Measurements from ENCODE around the gene TSPYL1.

DNA sequence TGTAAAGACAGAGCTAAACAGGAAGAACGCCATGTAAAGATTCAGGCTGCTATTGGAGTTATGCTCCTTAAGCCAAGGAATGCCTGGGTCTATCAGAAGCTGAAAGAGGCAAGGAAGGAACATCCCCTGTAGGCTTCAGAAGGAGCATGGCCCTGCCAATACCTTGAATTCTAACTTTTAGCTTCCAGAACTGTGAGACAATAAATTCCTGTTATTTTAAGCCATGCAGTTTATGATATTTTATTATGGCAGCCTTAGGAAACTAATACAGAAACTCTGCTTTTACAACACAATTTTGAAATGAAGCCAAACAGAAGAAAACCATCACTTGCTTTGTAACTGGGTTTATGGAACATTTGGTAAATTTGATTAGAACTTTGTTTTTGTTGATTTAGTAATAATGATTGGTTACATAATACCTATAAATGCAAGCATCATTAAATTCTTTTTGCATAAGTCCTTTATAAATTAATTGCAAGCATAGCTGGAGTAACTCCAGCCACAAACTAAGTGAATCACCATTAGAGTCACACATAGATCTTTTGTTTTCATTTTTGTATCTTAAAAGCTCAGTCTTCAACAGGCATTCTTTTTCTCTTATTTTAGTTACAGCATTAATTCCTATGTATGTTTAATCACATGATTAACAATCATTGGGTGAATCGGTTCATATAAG, 33.5 kb upstream of the TSPYL1 start:
- TF ChIP-seq ZNF274 (IDR thresholded peaks at IDR 0.05; ENCODE audit: low read depth, low read length) (no peak), SUZ12 (IDR thresholded peaks at IDR 0.05; ENCODE audit: extremely low read depth, insufficient read depth, insufficient read length) (no peak)

Data from NT2/D1 (cell line).